GM12801 (cell line): Measurements from ENCODE around the gene ANKS1B.

Experiments used
- TF ChIP-seq, protein P1 (sequence below): IDR thresholded peaks from one replicate; pipeline ENCODE4 v1.5.1; 2011; ENCODE audit warnings: control low read depth; ENCODE audit not compliant: insufficient read length; ENCODE audit errors: extremely low read depth

Gene ANKS1B

DNA sequence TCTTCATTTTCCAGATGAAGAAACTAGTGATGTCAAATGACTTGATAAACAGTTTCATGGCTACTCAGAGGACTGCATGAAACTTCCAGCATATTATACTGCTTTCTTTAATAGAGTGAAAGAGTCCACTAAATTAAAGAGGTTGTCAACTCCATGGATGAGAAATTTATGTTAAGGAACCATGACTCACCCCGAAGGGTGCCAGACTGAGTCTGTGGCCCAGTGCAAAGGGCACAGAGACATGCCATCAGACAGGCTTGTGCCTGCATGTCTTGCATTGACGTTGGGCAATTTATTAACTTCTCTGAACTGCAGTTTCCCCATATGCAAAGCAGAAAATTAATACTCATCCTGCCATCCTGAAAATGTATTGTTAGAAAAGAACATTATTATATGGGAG is 957.3 kb downstream of the ANKS1B start:
- TF ChIP-seq, protein P1, sequence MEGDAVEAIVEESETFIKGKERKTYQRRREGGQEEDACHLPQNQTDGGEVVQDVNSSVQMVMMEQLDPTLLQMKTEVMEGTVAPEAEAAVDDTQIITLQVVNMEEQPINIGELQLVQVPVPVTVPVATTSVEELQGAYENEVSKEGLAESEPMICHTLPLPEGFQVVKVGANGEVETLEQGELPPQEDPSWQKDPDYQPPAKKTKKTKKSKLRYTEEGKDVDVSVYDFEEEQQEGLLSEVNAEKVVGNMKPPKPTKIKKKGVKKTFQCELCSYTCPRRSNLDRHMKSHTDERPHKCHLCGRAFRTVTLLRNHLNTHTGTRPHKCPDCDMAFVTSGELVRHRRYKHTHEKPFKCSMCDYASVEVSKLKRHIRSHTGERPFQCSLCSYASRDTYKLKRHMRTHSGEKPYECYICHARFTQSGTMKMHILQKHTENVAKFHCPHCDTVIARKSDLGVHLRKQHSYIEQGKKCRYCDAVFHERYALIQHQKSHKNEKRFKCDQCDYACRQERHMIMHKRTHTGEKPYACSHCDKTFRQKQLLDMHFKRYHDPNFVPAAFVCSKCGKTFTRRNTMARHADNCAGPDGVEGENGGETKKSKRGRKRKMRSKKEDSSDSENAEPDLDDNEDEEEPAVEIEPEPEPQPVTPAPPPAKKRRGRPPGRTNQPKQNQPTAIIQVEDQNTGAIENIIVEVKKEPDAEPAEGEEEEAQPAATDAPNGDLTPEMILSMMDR = no peak

DNA sequence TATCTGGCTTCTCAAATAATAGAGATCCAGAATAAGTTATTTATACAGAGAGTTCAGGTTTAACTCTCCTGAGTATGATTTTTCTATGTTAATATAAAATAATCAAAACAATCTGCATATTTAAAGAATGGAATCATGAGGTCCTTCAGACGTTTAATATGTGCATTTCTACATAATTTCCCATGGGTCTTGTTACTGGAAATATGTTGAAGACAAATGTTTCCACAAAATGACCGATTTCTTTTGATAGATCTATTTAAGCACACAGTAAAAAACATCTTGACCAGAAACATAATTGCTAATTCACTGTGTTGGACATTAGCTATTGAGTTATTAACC is 957.7 kb downstream of the ANKS1B start:
- TF ChIP-seq, protein P1 = no peak

DNA sequence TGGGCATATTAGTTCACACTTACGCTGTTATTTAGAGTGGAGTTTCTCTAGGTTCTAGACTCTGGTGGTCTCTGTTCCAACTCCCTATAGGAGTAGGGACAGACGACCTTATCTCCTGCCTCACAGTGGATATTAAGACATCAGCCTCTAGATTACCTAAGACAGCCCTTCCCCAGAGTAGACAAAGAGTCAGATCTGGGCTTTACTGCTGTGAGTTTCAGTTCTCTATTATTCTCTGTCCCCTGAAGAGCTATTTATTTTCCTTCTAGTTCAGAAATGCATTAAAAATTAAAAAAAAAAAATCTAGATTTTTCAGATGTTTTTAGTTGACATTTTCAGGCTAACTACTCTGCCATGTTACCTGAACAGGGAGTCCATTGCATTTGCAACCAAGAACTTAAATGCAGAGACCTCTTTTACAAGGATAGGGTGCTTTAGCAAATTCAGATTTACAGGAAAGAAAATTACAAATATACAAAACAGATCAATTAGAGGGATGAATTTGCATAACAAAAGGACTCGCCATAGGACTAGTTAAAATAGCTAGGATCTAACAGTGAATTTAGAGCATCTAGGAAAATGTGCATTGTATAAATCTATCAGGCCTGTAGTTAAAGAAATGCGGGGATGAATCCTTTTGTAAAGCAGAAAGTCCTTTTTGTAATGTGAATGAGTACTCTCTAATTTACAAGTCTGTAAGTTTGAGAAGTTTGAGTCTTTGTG is 958.2 kb downstream of the ANKS1B start:
- TF ChIP-seq, protein P1 = no peak

DNA sequence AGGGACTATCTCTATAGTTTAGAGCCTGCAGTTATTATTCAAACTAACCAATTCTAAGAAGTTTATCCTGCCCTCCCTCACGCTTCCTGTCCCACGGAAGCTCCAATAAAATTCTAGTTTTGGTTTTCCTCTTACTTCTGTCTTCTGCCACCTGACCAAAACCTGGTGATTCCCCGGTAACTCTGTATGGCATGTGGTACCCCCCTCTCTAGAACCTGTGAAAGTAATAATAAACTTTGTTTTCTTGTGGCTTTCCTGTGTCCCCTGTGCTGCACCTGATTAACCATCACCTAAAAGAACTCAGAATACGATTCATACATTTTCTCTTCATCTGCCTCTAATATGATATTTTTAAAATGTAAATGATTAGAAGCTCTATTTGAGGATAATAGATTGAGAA is 959.9 kb downstream of the ANKS1B start:
- TF ChIP-seq, protein P1 = no peak

DNA sequence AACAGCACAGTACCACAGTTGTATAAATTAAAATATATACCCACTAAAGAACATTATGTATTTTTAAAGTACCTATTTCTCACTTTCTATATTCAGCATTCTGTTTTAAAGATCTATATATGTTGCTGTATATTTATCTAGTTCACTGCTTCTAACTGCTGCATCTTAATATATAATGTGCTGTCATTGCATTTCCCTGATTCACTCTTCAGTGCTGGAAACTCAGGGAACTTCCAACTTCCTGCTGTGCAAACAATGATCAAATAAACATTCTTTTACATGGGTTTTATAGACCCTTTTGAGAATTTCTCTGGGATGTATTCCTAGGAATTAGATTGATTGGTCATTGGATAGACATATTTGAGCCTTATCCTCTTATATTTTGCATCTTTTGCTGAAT is 960.5 kb downstream of the ANKS1B start:
- TF ChIP-seq, protein P1 = no peak

DNA sequence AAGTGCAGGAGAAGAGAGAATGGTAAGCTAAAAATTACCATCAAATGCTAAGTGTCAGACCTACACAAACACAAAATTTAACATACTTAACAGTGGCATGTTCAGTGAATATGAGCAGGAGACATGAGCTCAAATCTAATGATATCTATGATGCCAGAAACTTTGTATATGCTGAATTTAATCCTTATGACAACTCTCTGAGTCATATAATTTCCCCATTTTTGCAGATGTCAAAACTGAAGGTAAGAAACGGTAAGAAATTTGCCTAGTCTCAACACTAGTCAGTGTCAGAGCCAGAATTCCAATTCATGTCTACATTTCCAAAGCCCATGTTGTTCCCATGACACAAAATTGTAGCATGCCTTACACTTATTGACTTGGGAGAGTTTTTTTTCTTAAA is 963.9 kb downstream of the ANKS1B start:
- TF ChIP-seq, protein P1 = no peak

DNA sequence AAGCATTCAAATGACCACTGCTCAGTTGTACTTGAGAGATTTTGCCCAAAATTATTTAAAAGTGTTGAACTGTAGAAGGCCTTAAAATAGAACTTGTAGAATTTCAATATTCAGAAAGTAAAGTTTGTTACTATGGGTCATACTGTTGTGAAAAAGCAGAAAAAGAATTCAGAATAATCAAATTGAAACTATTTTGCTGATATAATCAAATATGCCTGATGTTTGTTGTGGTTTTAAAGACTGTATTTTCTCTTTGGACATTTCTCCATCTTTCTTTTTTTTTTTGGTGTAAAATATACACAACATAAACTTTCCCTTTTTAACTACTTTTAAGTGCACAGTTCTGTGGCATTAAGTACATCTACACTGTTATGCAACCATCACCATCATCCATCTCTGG is 964.9 kb downstream of the ANKS1B start:
- TF ChIP-seq, protein P1 = no peak
